GM18870 (cell line): Measurements from ENCODE around the gene SMARCA5.
A peak's percentile ranks its signal among the peaks of the same experiment; 100 is the strongest.

Source experiments
- ATAC-seq: cut with Tn5 transposase; IDR thresholded peaks from one replicate; pipeline ENCODE4 v1.9.1; 2021; ENCODE audit warnings: moderate library complexity; ENCODE audit not compliant: unreplicated experiment

The SMARCA5 gene

DNA sequence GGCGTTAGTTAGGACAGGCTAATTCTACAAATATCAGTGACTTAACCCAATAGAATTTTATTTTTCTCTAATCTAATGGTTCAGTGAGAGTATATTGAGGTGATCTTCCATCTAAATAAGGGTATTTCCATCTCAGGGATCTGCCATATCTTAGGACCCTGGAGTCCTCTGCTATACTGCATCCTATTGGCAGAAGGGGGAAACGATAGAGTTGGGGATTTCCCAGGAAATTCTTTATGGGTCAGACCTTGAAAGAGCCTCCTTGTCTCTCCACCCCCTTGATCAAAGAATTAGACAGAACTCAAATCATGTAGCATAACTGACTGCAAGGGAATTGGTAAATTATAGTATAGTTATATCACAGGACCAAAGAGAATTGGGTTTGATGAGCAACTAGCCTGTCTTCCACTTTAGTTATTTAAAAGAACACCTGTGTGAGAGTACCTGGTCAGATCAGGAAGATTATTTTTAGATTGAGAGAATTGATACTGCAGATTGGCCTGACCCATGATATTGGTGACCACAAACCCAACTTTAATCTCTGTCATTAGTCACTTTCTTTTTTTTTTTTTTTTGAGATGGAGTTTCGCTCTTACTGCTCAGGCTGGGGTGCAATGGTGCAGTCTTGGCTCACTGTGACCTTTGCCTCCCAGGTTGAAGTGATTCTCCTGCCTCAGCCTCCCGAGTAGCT, 25.6 kb downstream of the SMARCA5 start:
- ATAC-seq = peak; percentile 59

DNA sequence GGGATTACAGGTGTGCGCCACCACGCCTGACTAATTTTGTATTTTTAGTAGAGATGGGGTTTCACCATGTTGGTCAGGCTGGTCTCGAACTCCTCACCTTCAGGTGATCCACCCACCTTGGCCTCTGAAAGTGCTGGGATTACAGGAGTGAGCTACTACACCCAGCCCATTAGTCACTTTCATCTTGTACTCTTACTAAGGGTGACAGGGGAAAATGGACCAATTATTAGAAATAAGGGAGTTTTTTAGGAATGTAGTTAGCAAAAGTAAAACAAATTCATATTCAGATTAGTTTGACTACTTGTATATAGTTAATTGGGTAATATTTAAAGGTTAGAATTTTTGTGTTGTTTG, 26.1 kb downstream of the SMARCA5 start:
- no peak for ATAC-seq

DNA sequence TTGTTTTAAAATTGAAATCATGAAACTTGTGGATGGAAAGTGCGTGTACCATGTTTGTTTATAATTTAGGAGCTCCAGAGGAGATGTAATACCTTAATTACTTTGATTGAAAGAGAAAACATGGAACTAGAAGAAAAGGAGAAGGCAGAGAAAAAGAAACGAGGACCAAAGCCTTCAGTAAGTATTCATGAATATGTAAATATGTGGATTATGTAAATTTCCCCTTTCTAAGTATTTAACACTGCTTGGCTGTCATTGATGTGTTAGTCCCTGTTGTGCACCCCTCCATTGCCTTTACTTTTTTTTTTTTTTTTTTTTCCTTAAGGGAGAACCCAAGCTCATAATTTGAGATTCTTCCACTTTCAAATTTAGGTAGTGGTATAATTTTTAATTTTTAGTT, 36.4 kb downstream of the SMARCA5 start:
- no peak for ATAC-seq

DNA sequence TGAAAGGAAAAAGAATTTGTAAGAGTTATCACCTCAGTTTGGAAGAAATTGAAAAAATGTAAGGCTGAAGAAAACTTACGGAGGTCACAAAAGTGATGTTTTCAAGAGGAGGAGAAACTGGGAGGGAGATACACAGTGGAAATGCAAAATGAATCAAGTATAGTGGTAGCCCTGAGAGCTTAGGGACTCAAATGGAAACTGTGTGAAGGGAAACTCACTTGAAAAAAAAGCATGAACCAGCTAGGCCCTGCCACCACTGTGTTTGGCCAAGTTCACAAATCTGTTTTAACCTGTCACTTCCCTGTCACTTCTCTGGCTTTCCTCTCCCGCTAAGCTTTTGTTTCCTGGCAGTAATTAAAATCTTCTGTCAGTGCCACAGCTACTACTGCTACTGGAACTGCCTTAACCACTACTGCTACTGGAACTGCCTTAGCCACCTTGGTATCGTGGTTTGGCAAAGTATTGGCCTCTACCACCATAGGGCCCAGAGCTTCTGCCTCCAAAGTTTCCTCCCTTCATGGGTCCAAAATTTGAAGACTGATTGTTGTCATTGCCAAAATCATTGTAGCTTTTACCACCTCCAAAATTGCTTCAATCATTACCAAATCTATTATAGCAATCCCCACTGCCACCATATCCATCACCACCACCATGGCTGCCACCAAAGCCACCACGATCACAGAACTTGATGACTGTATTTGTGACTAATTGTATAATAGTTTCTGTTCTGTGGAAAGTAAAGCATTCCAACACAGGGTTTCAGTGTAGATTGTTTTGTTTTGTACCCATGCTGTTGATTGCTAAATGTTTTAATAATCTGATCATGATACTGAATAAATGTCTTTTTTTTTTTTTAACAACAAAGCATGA, 41.5 kb downstream of the SMARCA5 start:
- ATAC-seq = peak; percentile 87

DNA sequence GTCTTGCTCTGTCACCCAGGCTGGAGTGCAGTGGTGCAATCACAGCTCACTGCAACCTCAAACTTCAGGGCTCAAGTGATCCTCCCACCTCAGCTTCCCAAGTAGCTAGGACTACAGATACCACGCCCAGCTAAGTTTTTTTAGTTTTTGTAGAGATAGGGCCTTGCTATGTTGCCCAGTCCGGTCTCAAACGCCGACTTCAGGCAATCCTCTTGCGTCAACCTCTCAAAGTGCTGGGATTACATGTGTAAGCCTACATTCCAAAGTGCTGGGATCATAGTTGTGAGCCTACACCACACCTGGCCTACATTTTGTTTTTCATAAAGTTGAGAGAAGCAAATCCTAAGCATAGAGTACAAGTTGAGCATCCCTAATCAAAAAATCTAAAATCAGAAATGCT, 42.2 kb downstream of the SMARCA5 start:
- no peak for ATAC-seq

DNA sequence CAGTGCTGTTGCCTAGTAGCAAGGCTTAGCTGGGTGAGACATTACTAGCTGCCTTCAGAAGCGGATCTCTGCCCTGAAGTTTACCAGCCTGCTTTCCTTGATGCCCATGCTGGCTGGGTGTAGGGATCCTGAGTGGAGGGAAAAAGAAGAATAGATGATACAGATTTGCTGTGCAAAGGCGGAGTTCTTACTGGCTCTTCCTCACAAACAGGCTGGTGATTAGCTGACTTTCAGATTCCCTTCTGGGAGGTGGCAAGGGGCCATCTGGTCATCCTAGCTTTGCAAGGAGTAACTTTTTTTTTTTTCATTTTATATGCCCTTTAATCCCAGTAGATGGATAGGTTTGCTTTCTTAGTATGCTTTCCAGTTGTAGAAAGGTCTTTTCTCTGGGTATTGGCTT, 44.8 kb downstream of the SMARCA5 start:
- no peak for ATAC-seq

DNA sequence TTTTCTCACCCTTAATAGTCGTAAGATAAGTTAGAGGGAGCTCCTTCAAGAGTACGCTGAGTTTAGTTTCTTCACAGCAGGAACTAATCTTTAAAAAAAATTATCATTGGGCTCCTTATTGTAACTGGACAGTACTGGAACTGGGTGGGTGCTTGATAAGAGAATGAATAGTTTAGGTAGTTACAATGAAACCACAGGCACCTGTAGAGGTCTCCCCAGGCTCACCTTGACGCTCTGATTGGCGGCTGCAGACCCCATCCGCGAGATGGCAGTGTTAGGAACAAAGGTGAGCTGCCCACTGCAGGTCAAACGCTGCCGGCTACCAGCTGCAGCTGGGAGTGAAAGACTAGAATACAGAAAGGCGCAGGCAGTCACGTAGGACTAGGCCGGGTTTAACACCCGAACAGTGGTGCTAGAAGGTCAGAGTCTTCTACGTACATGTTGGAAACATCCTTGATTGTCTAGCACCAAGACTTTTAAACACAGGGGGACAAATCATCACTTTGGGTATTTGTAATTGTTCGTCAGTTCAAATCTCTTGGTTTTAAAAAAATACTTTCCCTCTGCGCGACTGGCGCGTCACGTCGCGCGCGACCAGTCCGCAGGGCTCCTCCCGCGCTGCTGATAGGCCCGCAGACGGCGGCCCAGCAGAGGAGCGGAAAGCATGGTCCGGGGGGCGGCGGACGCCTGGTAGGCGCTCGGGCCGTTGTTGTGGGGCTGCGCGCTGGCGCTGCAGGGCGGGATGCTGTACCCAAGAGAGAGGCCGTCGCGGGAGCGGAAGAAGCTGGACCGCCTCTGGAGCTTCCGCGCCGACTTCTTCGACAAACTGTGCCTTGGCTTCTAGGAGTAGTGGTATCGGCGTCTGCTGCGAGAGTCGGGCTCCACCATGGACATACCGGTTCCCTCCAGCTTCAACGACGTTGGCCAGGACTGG, 45.6 kb downstream of the SMARCA5 start:
- peak; percentile 66 for ATAC-seq

DNA sequence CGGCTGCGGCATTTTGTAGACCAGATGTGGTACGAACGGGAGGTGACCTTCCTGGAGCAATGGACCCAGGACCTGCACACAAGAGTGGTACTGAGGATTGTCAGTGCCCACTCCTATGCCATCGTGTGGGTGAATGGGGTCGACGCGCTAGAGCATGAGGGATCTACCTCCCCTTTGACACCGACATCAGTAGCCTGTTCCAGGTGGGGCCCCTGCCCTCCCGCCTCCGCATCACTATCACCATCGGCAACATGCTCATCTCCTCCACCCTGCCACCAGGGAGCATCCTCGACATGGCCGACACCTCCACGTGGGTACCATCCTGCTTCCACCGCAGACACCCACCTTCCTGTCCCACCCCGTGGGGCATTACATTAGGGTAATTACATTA, 46.2 kb downstream of the SMARCA5 start:
- ATAC-seq = no peak

DNA sequence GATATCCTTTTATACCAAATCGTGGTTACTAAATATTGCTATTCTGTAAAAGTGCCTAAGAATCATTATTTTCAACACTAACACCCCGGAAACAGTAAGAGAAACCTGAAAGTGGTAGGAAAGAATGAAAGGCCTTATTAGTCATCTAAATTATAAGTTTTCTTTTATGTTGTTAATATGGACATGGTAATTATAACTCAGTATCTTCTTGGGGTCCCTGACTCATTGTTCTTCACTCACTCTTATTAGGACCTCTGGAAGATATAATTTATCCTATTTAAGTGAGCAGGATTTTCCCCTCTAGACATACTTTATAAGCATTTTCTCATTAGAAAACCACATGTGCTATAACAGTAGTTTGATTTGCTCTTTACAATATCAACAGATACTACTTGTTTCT, 51.0 kb downstream of the SMARCA5 start:
- no peak for ATAC-seq

DNA sequence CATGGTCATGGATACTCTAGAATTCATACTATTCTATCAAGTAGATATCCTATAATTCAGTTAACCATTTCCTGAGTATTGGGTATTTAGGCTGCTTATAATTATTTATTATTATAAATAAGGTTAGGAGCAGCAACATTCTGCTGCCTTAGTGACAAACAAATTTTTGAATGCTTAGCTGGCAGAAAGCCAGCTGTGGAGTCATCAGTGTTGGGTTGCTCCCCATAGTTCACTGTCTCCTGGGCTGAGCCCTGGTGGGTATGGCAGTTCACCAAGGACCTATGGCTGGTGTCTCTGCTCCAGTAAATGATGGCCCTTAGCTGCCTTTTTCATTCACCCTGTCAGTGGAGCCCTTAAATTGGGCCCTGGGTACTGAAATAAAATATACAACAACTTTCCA, 61.8 kb downstream of the SMARCA5 start:
- ATAC-seq = no peak

DNA sequence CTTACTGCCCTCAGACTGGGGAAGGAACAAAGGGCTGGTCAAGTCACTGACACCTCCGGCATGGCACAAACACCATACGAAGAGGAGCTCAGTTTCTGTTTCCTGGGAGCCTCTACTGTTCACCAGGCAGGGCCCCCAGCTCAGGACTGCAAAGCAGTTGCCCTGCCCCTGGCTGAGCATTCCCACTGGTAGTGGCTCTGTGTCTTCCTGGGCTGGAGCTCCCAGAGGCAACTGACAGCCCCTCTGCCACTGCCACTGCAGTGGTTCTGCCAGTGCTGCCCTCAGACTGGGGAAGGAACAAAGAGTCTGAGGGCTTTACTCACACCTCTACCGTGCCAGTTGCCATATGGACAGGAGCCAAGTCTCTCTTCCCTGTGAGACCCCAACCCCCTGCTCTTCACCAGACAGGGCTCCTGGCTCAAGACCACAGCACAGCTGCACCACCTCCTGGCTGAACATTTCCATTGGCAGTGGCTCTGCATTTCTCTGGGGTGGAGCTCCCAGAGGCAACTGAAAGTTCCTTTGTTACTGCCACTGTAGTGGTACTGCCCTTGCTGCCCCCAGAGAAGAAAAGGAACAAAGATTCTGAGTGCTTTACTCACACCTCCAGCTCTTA, 67.9 kb downstream of the SMARCA5 start:
- no peak for ATAC-seq

DNA sequence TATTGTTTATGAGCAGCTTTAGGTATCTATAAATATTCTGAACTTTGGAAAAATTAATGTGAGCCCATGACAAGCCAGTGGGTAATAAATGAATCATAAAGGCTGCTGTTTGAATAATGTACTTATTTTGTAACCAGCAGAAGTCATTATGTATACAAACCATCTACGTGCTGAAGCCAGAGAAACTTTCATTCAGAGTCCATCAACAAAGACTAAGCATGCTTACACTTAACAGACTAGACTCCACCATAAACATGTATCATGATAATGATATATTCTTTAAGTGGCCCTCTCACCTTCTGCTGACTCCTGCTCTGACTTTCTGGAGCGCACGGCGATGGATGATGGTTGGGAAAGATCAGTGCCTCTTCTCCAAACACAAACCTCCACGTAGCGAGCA, 72.0 kb downstream of the SMARCA5 start:
- no peak for ATAC-seq

DNA sequence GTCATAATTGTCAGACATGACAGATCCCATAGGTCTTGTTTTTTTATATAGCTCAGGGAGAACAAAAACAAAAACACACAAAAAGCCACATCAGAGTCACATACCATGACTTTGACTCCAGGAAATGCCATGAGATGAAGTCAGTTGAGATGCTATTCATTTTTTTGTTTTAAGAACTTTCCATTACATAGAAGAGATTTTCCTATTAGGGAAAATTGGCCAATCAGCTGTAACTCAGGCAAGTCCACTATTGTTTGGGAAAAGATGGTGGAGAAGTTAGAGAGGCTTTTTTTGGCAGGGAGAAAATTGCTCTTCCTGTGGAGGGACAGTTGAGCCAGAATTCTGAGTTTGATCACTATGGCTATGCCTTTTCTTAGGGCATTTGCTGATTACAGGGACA, 72.6 kb downstream of the SMARCA5 start:
- no peak for ATAC-seq

DNA sequence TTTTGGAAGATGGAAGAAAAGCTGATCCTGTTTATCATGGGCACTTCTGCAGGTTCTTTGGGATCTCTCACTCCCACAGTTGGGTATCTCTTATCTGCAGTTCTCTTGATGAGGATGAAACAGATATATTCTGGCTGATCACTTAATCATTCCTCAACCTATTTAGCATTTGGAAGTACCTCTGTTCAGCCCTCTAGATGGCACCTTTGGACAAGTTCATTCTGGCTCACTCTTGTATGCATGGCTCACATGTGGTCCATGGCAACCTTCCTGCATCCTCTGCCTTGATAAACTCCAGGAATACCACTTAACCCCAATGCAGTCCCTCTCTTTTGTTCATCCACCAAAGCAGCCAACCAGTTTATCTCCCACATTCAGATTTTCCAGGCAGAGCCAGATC, 74.2 kb downstream of the SMARCA5 start:
- no peak for ATAC-seq

DNA sequence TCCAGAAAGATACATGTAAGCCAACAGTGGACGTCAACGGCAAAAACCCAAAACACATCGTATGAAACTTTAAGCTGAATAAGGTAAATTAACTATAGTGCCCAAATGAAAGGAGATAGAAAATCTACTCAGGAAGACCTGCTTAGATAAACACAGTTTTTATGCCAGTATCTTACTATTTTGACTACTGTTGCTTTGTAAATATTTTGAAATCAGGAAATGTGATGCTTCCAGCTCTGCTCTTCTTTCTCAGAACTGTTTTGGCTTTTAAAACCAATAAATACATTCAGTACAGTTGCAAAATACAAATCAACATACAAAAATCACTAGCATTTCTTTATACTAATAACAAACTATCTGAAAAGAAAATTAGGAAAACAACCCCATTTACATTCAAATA, 83.8 kb downstream of the SMARCA5 start:
- ATAC-seq = no peak

DNA sequence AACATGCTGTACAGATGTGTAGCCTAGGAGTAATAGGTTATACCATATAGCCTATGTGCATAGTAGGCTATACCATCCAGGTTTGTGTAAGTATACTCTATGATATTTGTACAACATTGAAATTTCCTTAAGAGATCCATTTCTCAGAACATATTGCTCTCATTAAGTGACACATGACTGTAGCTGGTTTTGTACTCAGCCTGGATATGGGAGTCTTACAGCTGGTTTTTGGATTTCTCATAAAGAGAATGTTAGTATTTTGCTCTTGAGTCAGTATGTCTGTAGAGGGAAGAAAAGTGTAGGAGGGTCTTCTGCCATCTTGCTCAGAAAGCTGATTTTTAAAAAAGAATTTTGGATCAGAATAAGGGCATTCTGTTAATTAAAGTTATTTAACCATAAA, 85.3 kb downstream of the SMARCA5 start:
- no peak for ATAC-seq

DNA sequence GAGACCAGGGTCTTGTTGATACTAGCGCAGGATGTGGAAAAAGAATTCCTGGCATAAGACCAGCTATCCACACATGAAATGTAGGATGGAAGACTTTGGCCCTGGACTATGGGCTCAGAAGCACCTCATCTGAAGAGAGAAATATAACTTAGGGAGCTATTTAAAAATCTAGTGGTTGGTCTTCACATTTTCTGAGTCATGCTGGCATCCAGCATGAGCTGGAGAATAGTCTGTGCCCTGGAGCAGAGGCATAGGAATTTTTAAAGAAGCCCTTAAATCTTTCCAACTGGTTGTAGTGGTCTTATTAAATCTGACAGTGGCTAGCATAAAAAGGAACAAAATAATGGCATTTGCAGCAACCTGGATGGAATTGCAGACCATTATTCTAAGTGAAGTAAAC, 86.3 kb downstream of the SMARCA5 start:
- no peak for ATAC-seq

DNA sequence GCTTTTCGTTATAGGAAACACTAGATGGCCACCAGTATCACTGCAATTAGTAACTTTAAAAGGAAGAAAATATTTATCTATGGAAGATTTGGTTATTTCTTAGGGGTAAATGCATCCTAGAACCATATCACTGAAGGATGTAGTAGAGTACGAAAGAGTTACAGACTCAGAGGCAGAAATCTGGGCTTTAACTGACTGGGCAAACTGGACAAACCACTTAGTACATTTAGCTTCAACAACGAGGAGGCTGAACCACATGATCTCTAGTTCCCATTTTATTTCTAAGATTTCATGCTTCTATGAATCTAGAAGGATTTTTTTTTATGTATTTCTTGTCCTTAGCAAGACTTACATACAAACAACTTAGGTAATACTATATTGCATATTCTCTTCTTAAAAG, 93.0 kb downstream of the SMARCA5 start:
- no peak for ATAC-seq
